Endothelial cell of umbilical vein (primary cell): ENCODE measurements around the gene MAP3K7CL. TPM values are rescaled to one million over a fixed set of nuclear protein-coding genes. Genes with fewer than 3 reads are reported as not detected.

ENCODE experiments used
- BruUV-seq: library from RNA; stranded (reverse); fragments of 400-500 nt; replicated peaks from 2 replicates; lab custom pipeline; 2021; lab: Mats Ljungman, UMichigan
- CTCF ChIA-PET: fragments of 300-600, 350-600 bp; sonication (Branson Sonifier 250); formaldehyde crosslinking; loops from one replicate; lab custom pipeline; 2021; ENCODE audit warnings: antibody characterized with exemption, inconsistent platforms; lab: Charles Lee
- POLR2A ChIA-PET: fragments of 300-600, 350-600 bp; sonication (Branson Sonifier 250); formaldehyde crosslinking; loops from one replicate; lab custom pipeline; 2021; ENCODE audit warnings: antibody characterized with exemption, inconsistent platforms; lab: Charles Lee
- DNase-seq: peaks from one replicate; pipeline ENCODE4 v3.0.0-alpha.2; 2011; ENCODE audit warnings: low read depth, low spot score
- FAIRE-seq: peaks from 2 replicates; lab custom pipeline; 2011; peaks lifted over from hg19 to GRCh38; lab: Jason Lieb, UNC
- H2AFZ ChIP-seq: 2 replicates; pipeline ENCODE4 v1.6.0; 2012; ENCODE audit warnings: low read depth, low read length, control low read depth, inconsistent platforms
- H3K27ac ChIP-seq: 2 replicates; pipeline ENCODE4 v1.5.1; 2011; ENCODE audit warnings: low read depth, mild to moderate bottlenecking, control low read depth, low read length, moderate library complexity; ENCODE audit not compliant: insufficient read depth
- H3K27me3 ChIP-seq, 2 experiments: 2 replicates each; pipeline versions ENCODE4 v1.6.0 to v1.6.1; 2011; ENCODE audit warnings: low read length in 2 of 2, mixed read lengths in 1 of 2; ENCODE audit not compliant: control insufficient read depth in 2 of 2, insufficient read depth in 2 of 2
- H3K36me3 ChIP-seq, 2 experiments: 2 replicates in 1 of 2; 3 replicates in 1 of 2; pipeline ENCODE4 v1.5.1; 2011; ENCODE audit warnings: low read length in 2 of 2, mild to moderate bottlenecking in 1 of 2, moderate library complexity in 1 of 2; ENCODE audit not compliant: control insufficient read depth in 2 of 2, insufficient read depth in 2 of 2; ENCODE audit errors: extremely low read depth in 1 of 2
- H3K4me1 ChIP-seq: 3 replicates; pipeline ENCODE4 v1.5.1; 2011; ENCODE audit warnings: mild to moderate bottlenecking, low read length; ENCODE audit not compliant: control insufficient read depth, insufficient read depth; ENCODE audit errors: extremely low read depth
- H3K4me2 ChIP-seq: 2 replicates; pipeline ENCODE4 v1.6.1; 2011; ENCODE audit warnings: low read length, control low read depth, mixed read lengths; ENCODE audit not compliant: insufficient read depth
- H3K4me3 ChIP-seq, 3 experiments: fragments of 200-600 bp in 1 of 3; sonication (generic), shearing (Covaris generic) in 1 of 3; replicated peaks in 1 of 3; 2 replicates each; pipeline ENCODE4 v1.5.1; 2011 to 2016; ENCODE audit warnings: control low read depth in 3 of 3, low read length in 3 of 3, mild to moderate bottlenecking in 2 of 3, inconsistent platforms in 1 of 3, low read depth in 1 of 3, moderate library complexity in 1 of 3; ENCODE audit not compliant: insufficient read depth in 1 of 3
- H3K79me2 ChIP-seq: 2 replicates; pipeline ENCODE4 v1.6.0; 2012; ENCODE audit warnings: low read length, inconsistent platforms; ENCODE audit not compliant: control insufficient read depth, insufficient read depth
- H3K9ac ChIP-seq: replicated peaks from 2 replicates; pipeline ENCODE3; 2011; ENCODE audit warnings: low read length, control low read depth; ENCODE audit not compliant: insufficient read depth; ENCODE audit errors: extremely low read depth
- H3K9me1 ChIP-seq: replicated peaks from 3 replicates; pipeline ENCODE4 v1.6.0; 2011; ENCODE audit warnings: mild to moderate bottlenecking, low read length; ENCODE audit not compliant: control insufficient read depth, insufficient read depth; ENCODE audit errors: extremely low read depth
- H3K9me3 ChIP-seq: replicated peaks from 2 replicates; pipeline ENCODE4 v1.5.1; 2012; ENCODE audit warnings: low read length, inconsistent platforms; ENCODE audit not compliant: control insufficient read depth, insufficient read depth
- H4K20me1 ChIP-seq: replicated peaks from 2 replicates; pipeline ENCODE3; 2011; ENCODE audit warnings: mild to moderate bottlenecking, low read length; ENCODE audit not compliant: control insufficient read depth, insufficient read depth; ENCODE audit errors: extremely low read depth
- CTCF ChIP-seq, 2 donors: IDR thresholded peaks; 1 replicate in 1 of 2; 2 replicates in 1 of 2; pipeline ENCODE4 v1.5.1; 2011; ENCODE audit warnings: low read length in 2 of 2, mild to moderate bottlenecking in 2 of 2, moderate library complexity in 2 of 2, control low read depth in 1 of 2, inconsistent platforms in 1 of 2, low read depth in 1 of 2; ENCODE audit not compliant: insufficient read depth in 1 of 2; ENCODE audit errors: extremely low read depth in 1 of 2
- EZH2 ChIP-seq: IDR thresholded peaks from 2 replicates; pipeline ENCODE4 v1.6.1; 2012; ENCODE audit warnings: borderline replicate concordance, low read depth, mild to moderate bottlenecking, moderate library complexity, low read length, inconsistent platforms; ENCODE audit not compliant: severe bottlenecking
- FOS ChIP-seq: IDR thresholded peaks from 2 replicates; pipeline ENCODE4 v1.6.1; 2011; ENCODE audit warnings: mild to moderate bottlenecking, low read length, moderate library complexity, borderline replicate concordance; ENCODE audit not compliant: insufficient read depth
- GATA2 ChIP-seq: IDR thresholded peaks from 2 replicates; pipeline ENCODE4 v1.7.0; 2011; ENCODE audit warnings: low read depth, mild to moderate bottlenecking, moderate library complexity, mixed read lengths, low read length; ENCODE audit not compliant: insufficient read length, insufficient read depth
- JUN ChIP-seq: IDR thresholded peaks from 2 replicates; pipeline ENCODE4 v1.6.1; 2011; ENCODE audit warnings: borderline replicate concordance, low read depth; ENCODE audit not compliant: insufficient read length, insufficient read depth
- MYC ChIP-seq: IDR thresholded peaks from one replicate; pipeline ENCODE4 v1.6.1; 2011; ENCODE audit warnings: mild to moderate bottlenecking, low read depth, low read length
- POLR2AphosphoS5 ChIP-seq: IDR thresholded peaks from 2 replicates; pipeline ENCODE4 v1.6.1; 2012; ENCODE audit warnings: low read depth, mild to moderate bottlenecking, control low read depth, low read length, moderate library complexity; ENCODE audit not compliant: insufficient read depth
- dilution Hi-C: fragments of 300-500 bp; cut with MboI; formaldehyde crosslinking; loops from one replicate; pipeline ENCODE4 v1.15.0; 2019; ENCODE audit warnings: low sequenced_read_pairs; ENCODE audit not compliant: extremely low pct_ligation_motif_present
- intact Hi-C: fragments of 100-400 bp; cut with micrococcal nuclease; formaldehyde crosslinking; loops from one replicate; pipeline ENCODE4 v1.10.0; 2022
- polyA plus RNA-seq, 4 experiments: library from polyadenylated mRNA; depleted of rRNA in 3 of 4; stranded (reverse) in 3 of 4; unstranded in 1 of 4; fragments of >200 nt; gene quantifications; 2 replicates each; pipeline versions ENCODE4 v1.2.1 to v1.2.3, GENCODE V29; 2011 to 2012; ENCODE audit warnings: missing spikeins in 1 of 4
- total RNA-seq: library from RNA; stranded (reverse); gene quantifications from 2 replicates; pipeline ENCODE4 v1.2.3, GENCODE V29; 2021

The MAP3K7CL gene
- total and polyA plus RNA-seq, 2 donors (not counting 3 experiments of a cell fraction or from before 2014, with no cell fraction given), result 6.1 to 8.1 TPM

- BruUV-seq, result no TSS peak
- no peaks in the 10 kb centered on the region for H3K36me3 ChIP-seq
- FAIRE-seq, result peak; percentile 97
Observed at GRCh38 chr21:29187944-29188343, 57.5 kb downstream of the MAP3K7CL start.

More at GRCh38 chr21:29187944-29188343, 57.5 kb downstream of the MAP3K7CL start:
- Histone ChIP-seq H3K9me3 (no peaks in the 10 kb centered on the region), H3K79me2 (no peaks in the 10 kb centered on the region), H2AFZ (no peak overlapping the region), H3K4me2 (peak overlapping the region; percentile 62), H3K27me3 (no peaks in the 10 kb centered on the region), H3K4me3 (no peak overlapping the region), H3K9ac (no peak overlapping the region), H3K4me1 (peaks cover 29% of the 10 kb centered on the region), H4K20me1 (no peaks in the 10 kb centered on the region), H3K9me1 (no peaks in the 10 kb centered on the region), H3K27ac (no peak overlapping the region)
- ChIA-PET POLR2A (no interaction called here), CTCF (interaction anchor here (0.7 to 3.0 kb wide), 6 partner anchors 9 to 161 kb away, joined by 3 to 10 read pairs (median 4); no protein-coding TSS in a partner anchor)
- dilution Hi-C loops (no loop called here), intact Hi-C loops (loop anchor here (1.0 kb wide), 1 partner anchor 8 kb away; no protein-coding TSS in a partner anchor)
- TF ChIP-seq CTCF (IDR thresholded peaks at IDR 0.05; ENCODE audit: extremely low read depth in 1 of 2, insufficient read depth in 1 of 2, low read depth in 1 of 2, low read length in 2 of 2) (no peak), FOS (peak; percentile 91), POLR2AphosphoS5 (peak; percentile 55), EZH2 (no peak), GATA2 (peak; percentile 57), JUN (peak; percentile 72), MYC (no peak)
- peak; percentile 96 for DNase-seq
